Tibial nerve (tissue), 4 donors: Measurements from ENCODE around the gene IPO4.

Source experiments
- CTCF ChIP-seq, 5 experiments: fragments of 200-600 bp in 3 of 5; fragments of 450-650 bp in 2 of 5; sonication (generic) in 3 of 5; IDR thresholded peaks; one replicate each; pipeline ENCODE4 v1.5.1; 2016 to 2019; ENCODE audit warnings: antibody characterized with exemption in 5 of 5, mild to moderate bottlenecking in 3 of 5, moderate library complexity in 2 of 5
- EP300 ChIP-seq, 2 donors: sonication (generic); formaldehyde crosslinking; IDR thresholded peaks; one replicate each; pipeline ENCODE4 v1.6.1; 2017; ENCODE audit warnings: antibody characterized with exemption in 2 of 2, mild to moderate bottlenecking in 1 of 2
- POLR2A ChIP-seq, 2 donors: fragments of 450-650 bp; IDR thresholded peaks; one replicate each; pipeline ENCODE4 v1.6.1; 2017; ENCODE audit warnings: antibody characterized with exemption in 2 of 2, mild to moderate bottlenecking in 2 of 2, moderate library complexity in 2 of 2

- TF ChIP-seq CTCF (IDR thresholded peaks at IDR 0.05) (no peak), POLR2A (IDR thresholded peaks at IDR 0.05) (no peak), EP300 (IDR thresholded peaks at IDR 0.05) (no peak)
Observed at GRCh38 chr14:24189460-24189859, 844 bp upstream of the IPO4 start.
